Measurements from ENCODE around the gene TNIP1.

GRCh38 chr5:151086905-151087360, 6.1 kb upstream of the TNIP1 start:
- TF ChIP-seq CTCF (IDR thresholded peaks at IDR 0.05; ENCODE audit: poor library complexity) (no peak), EZH2phosphoT487 (IDR thresholded peaks at IDR 0.05; ENCODE audit: low read depth, severe bottlenecking, unreplicated experiment) (no peak), EZH2 (IDR thresholded peaks at IDR 0.05; ENCODE audit: borderline replicate concordance) (no peak)
